Mammary epithelial cell (primary cell): ENCODE results near the gene CCNE1.

Experiments used
- EZH2 ChIP-seq: IDR thresholded peaks from 2 replicates; pipeline ENCODE4 v1.6.1; 2012; ENCODE audit warnings: low read length, inconsistent platforms, borderline replicate concordance
- TF ChIP-seq, protein P1 (sequence below), 2 donors: IDR thresholded peaks in 1 of 2; conservative IDR thresholded peaks in 1 of 2; 2 replicates each; pipeline ENCODE4 v1.5.1; 2011 to 2012; ENCODE audit warnings: inconsistent platforms in 2 of 2, low read length in 2 of 2, mild to moderate bottlenecking in 2 of 2, control low read depth in 1 of 2, low read depth in 1 of 2; ENCODE audit not compliant: insufficient read depth in 1 of 2; ENCODE audit errors: extremely low read depth in 1 of 2

DNA sequence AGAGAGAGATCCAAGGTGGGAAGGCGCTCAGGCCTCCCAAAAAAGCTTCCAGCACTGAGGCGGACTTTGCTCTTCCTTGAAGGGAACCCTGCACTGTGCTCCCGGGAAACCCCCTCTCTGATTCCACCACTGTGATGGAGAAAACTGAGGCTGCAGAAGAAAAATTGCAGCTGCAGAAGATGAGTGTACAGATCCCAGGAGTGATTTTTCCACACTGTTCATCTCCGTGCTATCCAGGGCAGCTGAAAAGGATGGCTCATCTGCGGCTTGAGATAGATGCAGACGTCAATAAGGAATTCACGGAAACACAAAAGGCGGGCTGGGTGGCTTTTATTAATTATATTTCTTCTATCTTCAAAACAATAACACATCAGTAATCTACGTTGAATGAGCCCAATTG is 26.2 kb downstream of the CCNE1 start:
- TF ChIP-seq, protein P1, sequence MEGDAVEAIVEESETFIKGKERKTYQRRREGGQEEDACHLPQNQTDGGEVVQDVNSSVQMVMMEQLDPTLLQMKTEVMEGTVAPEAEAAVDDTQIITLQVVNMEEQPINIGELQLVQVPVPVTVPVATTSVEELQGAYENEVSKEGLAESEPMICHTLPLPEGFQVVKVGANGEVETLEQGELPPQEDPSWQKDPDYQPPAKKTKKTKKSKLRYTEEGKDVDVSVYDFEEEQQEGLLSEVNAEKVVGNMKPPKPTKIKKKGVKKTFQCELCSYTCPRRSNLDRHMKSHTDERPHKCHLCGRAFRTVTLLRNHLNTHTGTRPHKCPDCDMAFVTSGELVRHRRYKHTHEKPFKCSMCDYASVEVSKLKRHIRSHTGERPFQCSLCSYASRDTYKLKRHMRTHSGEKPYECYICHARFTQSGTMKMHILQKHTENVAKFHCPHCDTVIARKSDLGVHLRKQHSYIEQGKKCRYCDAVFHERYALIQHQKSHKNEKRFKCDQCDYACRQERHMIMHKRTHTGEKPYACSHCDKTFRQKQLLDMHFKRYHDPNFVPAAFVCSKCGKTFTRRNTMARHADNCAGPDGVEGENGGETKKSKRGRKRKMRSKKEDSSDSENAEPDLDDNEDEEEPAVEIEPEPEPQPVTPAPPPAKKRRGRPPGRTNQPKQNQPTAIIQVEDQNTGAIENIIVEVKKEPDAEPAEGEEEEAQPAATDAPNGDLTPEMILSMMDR (conservative IDR thresholded peaks at IDR 0.05 in 1 of 2, IDR thresholded peaks at IDR 0.05 in 1 of 2; ENCODE audit: extremely low read depth in 1 of 2, insufficient read depth in 1 of 2, low read depth in 1 of 2, low read length in 2 of 2), result no peak
- no peak for TF ChIP-seq EZH2
